SU-DHL-6 (cell line): ENCODE data around the gene ZNF462.

ENCODE experiments used
- CTCF ChIP-seq: fragments of 200-600 bp; sonication (generic); IDR thresholded peaks from one replicate; pipeline ENCODE4 v1.5.1; 2017; ENCODE audit warnings: antibody characterized with exemption, mild to moderate bottlenecking, low read length, moderate library complexity; ENCODE audit not compliant: insufficient read depth, poor library complexity, severe bottlenecking
- EZH2phosphoT487 ChIP-seq: fragments of 200-600 bp; sonication (generic), shearing (Covaris generic); conservative IDR thresholded peaks from 2 replicates; pipeline ENCODE4 v1.6.1; 2018; ENCODE audit warnings: mild to moderate bottlenecking, antibody characterized with exemption, low read length, moderate library complexity, mixed read lengths

- no peak for TF ChIP-seq CTCF
- TF ChIP-seq EZH2phosphoT487 = no peak
These were observed 34.9 kb upstream of the ZNF462 start for GRCh38 chr9:106828070-106828469.
